Hematopoietic multipotent progenitor cell (in vitro differentiated cells): ENCODE measurements around the gene DPH7. TPM values are rescaled to one million over a fixed set of nuclear protein-coding genes. Genes with fewer than 3 reads are reported as not detected.
"Not testable (repeated sequence)": the region's sequence is repeated elsewhere in the genome, so short reads cannot be mapped to it uniquely, and the experiment has no call there.

Source experiments
- DNase-seq, 3 donors: peaks; one replicate each; pipeline ENCODE4 v3.0.0-alpha.2; 2011 to 2015; ENCODE audit warnings: low read depth in 2 of 3, low spot score in 2 of 3
- total RNA-seq: library from RNA; depleted of rRNA; stranded (reverse); fragments of >200 nt; gene quantifications from one replicate; pipeline ENCODE4 v1.2.3, GENCODE V29; 2012

Gene DPH7
- total RNA-seq, 1 donor = 25.0 TPM

DNA sequence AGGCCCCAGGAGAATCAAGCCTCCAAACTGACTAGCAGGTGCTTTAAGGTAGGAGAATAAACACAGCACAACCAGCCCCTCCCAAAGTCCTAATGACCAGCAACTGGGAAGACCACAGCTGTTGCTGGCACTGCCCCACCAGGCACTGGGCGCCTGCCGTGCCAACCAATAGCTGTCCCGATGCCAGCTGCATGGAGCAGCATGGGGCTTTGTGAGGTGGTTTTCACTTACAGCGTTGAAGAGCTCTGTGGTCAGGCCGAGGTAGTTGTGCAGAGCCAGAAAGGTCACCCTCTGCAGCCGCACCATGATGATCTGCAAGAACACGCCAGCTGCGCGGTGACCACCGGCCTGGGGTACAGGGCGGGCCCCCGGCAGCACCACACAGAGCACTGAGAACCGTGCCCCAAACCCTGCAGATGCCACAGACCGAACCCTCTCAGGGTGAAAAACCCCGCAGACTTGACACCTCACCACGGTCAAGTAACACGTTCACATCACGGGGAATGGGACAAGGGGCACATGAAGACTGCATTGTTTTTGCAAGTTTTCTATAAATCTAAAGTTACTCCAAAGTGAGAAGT lies 57.2 kb downstream of the DPH7 start:
- no peak for DNase-seq

DNA sequence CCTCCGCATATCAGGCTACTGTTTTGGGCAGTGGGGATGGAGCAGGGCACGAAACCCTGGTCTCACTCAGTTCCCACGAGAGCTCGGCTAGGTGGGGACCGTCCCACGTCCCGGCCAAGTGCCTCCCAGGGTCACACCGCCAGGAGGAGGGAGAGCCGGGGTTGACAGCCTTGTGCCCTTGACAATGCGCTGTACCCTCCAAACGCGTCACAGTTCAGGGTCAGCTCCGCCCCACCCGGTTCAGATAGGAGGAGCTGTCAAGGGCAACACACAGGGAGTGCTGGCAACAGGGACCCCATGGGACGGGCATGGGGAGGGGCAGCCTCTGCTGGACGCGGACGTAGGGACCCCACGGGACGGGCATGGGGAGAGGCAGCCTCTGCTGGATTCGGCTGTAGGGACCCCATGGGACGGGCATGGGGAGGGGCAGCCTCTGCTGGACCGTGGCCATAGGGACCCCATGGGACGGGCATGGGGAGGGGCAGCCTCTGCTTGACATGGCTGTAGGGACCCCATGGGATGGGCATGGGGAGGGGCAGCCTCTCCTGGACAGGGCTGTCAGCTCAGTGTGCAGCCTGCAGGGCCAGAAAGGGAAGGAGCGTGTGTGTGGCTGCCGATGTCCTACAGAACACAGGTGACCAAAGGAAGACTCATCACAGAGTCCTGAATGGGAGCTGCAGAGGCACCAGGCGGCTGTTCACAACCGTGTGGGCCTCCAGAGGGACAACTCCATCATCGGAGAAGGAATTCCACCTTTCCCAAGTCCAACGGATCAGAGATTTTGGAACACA lies 57.9 kb downstream of the DPH7 start:
- DNase-seq = no peak

DNA sequence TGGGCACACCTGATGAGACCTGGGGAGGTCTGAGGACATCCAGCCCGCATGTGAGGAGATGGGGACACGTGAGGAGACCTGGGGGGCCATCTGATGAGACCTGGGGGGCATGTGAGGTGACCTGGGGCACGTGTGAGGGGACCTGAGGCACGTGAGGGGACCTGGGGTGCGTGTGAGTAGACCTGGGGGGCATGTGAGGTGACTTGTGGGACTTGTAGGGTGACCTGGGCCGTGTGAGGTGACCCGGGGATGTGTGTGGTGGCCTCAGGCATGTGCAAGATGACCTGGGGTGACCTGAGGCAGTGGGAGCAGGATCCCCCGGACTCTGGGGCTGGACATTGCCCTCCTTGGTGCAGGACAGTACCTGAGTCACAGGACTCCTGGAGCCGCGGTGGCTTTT lies 59.2 kb downstream of the DPH7 start:
- DNase-seq = no peak

DNA sequence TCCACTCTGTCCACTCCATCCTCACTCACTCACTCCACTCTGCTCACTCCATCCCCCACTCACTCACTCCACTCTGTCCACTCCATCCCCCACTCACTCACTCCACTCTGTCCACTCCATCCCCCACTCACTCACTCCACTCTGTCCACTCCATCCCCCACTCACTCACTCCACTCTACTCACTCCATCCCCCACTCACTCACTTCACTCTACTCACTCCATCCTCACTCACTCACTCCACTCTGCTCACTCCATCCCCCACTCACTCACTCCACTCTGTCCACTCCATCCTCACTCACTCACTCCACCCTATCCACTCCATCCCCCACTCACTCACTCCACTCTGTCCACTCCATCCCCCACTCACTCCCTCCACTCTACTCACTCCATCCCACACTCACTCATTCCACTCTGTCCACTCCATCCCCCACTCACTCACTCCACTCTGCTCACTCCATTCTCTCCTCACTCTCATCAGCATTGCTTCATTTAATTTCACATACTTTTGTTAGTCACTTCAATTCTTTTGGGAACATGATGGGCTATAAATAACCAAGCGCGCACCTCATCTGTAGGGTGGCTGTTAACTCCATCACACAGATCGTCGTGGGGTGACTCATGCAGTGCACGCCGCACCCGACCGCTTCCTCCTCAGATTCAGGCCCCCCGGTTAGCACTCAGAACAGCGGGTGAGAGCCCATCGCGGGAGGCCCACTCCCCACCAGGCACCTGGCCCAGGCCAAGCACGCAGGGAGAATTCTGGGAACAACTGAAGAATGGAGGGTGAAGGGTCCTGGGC lies 59.9 kb downstream of the DPH7 start:
- DNase-seq = not testable (repeated sequence)

DNA sequence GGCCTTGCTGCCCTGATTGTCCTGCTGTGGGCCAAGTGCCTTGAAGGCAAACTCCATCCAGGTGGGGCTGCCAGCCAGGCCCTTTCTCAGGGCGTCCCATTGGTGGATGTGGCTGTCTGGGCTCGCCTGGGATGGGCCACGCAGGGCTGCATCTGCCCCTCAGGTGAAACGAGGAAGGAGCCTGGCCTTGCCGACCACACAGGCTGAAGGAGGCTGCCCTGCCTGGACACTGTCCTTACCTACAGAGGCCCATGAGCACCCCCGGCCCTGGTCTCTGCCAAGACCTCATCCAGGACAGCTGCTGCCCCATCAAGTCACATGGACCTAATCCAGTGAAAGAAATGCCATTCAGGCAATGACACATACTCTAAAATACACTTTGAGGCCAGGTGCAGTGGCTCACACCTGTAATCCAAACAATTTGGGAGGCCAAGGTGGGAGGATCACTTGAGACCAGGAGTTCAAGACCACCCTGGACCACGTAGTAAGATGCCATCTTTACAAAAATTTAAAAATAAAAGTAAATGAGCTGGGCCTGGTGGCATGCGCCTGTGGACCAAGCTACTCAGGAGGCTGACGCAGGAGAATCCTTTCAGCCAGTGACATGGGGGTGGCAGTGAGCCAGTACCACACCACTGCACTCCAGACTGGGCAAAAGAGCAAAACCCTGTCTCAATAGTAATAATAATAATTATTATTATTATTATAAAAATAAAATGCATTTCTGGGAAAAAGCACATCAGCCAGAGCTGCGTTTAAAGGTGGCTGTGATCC lies 62.4 kb downstream of the DPH7 start:
- DNase-seq = no peak

DNA sequence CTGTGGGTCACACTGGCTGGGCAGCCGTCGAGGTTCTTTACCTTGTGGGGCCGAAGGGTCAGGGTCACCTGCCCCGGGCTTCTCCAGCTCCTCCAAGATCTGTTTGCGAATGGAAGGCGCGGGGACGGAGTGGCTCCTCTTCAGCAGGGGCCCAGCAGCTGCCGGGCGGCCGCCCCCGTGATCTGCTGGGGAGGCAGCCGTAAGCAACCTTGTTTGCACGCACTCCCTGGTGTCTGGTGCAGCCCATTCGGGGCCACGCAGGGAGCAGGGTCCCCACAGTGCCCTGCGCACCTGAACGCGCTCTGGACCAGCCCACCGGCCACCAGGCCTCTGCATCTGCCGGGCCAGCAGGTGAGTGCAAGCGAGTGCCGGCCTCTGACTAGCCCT lies 63.4 kb downstream of the DPH7 start:
- DNase-seq = no peak

DNA sequence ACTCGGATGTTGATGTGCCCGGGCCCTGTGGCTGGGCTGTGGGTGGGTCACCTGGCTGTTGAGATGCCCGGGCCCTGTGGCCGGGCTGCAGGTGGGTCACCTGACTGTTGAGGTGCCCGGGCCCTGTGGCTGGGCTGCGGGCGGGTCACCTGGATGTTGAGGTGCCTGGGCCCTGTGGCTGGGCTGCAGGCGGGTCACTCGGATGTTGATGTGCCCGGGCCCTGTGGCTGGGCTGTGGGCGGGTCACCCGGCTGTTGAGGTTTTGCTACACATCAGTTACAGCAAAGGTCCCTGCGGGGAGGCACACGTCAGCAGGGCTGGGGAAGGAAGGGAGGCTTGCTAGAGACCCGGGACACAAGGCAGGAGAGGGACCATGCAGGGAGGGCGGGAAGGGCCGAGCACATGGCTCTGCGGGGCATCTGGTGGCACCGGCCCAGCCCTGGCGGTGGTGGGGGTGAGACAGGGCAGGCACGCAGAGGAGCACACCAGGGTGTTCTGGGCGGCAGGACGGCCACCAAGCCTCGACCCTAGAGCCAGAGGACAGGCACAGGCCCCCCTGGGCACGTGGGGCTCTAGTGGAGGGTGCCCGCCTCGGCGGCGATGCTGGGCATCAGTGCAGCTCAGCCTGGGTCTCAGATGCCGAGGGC lies 63.9 kb downstream of the DPH7 start:
- no peak for DNase-seq

DNA sequence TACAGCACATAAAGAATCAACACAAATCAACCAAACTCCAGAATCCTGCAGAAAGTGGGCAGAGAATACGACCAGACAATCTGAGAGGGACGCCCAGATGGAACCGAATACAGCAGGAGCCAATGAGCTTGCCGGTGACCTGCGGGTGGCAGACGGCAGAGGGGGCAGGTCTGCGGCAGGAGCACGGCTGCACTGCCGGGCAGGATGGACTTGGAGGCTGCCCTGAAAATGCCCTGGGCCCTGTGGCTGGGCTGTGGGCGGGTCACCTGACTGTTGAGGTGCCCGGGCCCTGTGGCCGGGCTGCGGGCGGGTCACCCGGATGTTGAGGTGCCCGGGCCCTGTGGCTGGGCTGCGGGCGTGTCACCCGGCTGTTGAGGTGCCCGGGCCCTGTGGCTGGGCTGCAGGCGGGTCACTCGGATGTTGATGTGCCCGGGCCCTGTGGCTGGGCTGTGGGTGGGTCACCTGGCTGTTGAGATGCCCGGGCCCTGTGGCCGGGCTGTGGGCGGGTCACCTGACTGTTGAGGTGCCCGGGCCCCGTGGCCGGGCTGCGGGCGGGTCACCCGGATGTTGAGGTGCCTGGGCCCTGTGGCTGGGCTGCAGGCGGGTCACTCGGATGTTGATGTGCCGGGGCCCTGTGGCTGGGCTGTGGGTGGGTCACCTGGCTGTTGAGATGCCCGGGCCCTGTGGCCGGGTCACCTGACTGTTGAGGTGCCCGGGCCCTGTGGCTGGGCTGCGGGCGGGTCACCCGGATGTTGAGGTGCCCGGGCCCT lies 64.7 kb downstream of the DPH7 start:
- not testable (repeated sequence) for DNase-seq

DNA sequence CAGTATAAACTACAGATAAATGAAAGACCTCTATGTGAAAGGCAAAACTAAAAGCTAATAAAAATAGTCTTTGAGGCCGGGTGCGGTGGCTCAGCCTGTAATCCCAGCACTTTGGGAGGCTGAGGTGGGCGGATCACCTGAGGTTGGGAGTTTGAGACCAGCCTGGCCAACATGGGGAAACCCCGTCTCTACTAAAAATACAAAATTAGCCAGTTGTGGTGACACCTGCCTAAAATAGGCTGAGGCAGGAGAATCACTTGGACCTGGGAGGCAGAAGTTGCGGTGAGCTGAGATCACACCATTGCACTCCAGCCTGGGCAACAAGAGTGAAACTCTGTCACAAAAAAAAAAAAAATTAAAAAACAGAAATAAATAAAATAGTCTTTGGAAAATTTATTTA lies 65.6 kb downstream of the DPH7 start:
- DNase-seq = not testable (repeated sequence)

DNA sequence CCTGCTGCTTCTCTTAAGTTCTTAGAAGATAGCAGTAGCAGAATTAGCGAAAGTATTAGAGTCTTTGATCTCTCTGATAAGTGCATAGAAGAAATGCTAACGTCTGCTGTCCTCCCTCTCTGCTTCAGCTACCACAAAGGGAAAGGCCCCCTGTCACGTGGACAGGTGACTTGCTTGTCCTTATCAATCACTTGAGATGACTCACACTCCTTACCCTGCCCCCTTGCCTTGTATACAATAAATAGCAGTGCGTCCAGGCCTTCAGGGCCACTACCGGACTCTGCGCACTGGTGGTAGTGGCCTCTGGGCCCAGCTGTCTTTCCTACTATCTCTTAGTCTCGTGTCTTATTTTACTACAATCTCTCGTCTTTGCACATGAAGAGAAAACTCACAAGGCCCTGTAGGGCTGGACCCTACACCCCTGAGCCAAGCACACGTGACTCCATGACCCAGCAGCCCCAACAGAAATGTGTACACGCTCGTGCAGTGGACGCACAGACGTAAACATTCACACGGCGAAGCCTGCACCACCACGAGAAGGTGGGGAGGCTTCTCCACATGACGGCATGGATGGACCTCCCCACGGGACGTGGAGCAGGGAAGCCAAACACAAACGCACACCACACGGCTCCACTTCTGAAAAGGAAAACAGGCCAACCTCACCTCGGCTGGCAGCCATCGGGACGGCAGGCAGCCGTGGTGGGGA lies 66.8 kb downstream of the DPH7 start:
- no peak for DNase-seq

DNA sequence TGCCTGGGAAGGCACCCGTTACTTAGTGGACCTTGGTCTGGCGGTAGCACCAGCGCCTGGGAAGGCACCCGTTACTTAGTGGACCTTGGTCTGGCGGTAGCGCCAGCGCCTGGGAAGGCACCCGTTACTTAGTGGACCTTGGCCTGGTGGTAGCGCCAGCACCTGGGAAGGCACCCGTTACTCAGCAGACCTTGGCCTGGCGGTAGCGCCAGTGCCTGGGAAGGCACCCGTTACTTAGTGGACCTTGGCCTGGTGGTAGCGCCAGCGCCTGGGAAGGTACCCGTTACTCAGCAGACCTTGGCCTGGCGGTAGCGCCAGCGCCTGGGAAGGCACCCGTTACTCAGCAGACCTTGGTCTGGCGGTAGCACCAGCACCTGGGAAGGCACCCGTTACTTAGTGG lies 67.6 kb downstream of the DPH7 start:
- not testable (repeated sequence) for DNase-seq

DNA sequence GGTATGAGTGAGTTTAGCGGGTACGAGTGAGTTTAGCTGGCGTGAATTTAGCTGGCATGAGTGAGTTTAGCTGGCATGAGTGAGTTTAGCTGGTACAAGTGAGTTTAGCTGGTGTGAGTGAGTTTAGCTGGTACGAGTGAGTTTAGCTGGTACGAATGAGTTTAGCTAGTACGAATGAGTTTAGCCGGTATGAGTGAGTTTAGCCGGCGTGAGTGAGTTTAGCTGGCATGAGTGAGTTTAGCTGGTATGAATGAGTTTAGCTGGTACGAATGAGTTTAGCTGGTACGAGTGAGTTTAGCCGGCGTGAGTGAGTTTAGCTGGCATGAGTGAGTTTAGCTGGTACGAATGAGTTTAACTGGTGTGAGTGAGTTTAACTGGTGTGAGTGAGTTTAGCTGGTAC lies 69.5 kb downstream of the DPH7 start:
- DNase-seq = no peak

DNA sequence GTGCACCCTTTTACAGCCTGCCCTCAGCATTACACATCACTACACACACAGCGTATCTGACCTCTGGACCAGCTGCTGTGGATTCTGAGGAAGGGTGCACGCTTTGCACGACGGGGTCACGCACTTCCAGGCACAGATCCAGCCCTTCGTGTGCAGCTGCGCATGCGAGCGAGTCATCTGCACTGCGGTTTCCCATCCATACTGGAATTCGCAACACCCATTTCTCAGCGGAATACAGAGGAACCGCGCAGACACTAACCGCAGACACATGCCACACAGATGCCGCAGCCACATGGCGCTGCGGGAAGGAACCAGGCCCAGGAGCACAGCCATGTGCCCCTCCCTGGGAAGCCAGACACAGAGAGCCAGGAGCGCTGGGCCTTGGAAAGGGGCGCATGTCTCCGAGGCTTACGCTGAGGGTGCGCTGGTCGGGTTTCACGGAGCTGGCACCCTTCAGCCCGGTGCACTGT lies 72.0 kb downstream of the DPH7 start:
- DNase-seq = no peak

DNA sequence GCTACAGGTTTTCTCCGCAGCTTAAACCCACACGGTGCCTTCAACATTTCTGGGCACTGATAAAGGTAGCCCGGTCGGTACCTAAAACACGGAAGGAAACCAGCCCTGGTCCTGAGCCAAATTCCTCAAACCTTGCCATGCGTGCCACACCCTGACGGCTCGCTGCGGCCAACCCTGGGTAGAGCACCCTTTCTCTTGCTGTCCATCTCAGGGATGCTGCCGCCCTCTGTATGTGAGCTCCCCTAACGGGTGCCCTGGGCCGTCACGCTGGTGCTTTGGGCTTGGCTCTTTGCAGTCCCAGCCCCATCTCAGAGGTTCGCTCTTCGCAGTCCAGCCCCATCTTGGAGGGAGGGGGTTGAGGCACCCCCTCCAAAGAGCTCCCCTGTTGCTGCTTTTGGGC lies 72.5 kb downstream of the DPH7 start:
- no peak for DNase-seq

DNA sequence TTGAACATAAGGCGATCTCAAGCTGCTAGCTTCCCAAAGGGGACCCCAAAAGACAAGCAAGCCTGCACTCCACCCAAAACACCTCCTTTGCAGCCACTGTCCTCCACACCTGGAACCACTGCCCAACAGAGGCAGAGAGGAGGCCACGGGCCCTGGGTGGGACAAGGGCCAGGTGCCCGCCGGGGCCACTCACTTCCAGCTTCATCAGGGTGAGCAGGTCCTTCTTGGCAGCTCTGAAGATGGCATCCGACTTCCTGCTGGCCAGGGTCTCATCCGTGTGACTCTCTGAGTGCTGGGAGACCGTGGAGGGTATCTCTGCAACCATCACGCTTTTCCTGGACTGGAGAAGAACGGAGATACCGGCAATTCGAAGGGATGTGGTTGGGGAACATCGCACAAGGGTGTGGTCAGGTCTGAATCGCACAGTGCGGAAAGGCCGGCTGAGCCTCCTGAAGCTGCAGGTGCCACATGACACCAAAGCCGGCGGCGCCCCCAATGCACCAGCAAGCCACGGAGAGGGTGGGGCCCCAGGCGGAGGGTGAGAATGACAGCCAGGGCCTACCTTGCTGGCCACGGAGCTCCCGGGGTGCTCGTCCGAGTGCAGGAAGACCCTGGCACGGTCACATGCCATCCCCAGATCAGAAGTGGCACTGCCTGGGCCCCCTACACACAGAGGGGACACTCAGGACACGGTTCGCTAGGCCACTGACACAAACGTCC lies 73.1 kb downstream of the DPH7 start:
- no peak for DNase-seq
